IMR-90 (cell line): ENCODE measurements around the gene ITGAE. TPM values are rescaled to one million over a fixed set of nuclear protein-coding genes. Genes with fewer than 3 reads are reported as not detected.

Source experiments
- ATAC-seq: fragments of 200-7000 bp; cut with Tn5 transposase; 2 replicates; pipeline ENCODE4 v1.9.1; 2020; ENCODE audit warnings: low read depth, mild to moderate bottlenecking, moderate library complexity
- BruUV-seq: library from RNA; stranded (reverse); fragments of 400-500 nt; replicated peaks from 2 replicates; lab custom pipeline; 2021; lab: Mats Ljungman, UMichigan
- CTCF ChIA-PET: fragments of 300-600 bp; formaldehyde crosslinking; extraction: SDS; loops from one replicate; lab custom pipeline; 2021; ENCODE audit warnings: antibody characterized with exemption; lab: Yijun Ruan, JAX
- POLR2A ChIA-PET: fragments of 300-600 bp; sonication (Branson Sonifier 250); formaldehyde crosslinking; loops from one replicate; lab custom pipeline; 2022; ENCODE audit warnings: antibody characterized with exemption; ENCODE audit not compliant: unreplicated experiment; lab: Charles Lee
- DNase-seq: peaks from one replicate; pipeline ENCODE4 v3.0.0; 2013
- H2AFZ ChIP-seq: replicated peaks from 2 replicates; pipeline ENCODE3; 2013; ENCODE audit warnings: low read length, mild to moderate bottlenecking; ENCODE audit not compliant: poor library complexity
- H2AK5ac ChIP-seq: 2 replicates; pipeline ENCODE4 v1.6.1; 2013; ENCODE audit warnings: low read depth, low read length, inconsistent platforms
- H2AK9ac ChIP-seq: replicated peaks from 2 replicates; pipeline ENCODE3; 2013; ENCODE audit warnings: mild to moderate bottlenecking, low read depth, low read length, moderate library complexity; ENCODE audit not compliant: poor library complexity
- H2BK120ac ChIP-seq: 2 replicates; pipeline ENCODE4 v1.6.1; 2013; ENCODE audit warnings: low read depth, low read length, inconsistent platforms
- H2BK15ac ChIP-seq: 3 replicates; pipeline ENCODE4 v1.6.1; 2013; ENCODE audit warnings: low read depth, low read length, inconsistent platforms
- H2BK20ac ChIP-seq: 2 replicates; pipeline ENCODE4 v1.6.1; 2013; ENCODE audit warnings: low read depth, mild to moderate bottlenecking, inconsistent platforms, low read length, moderate library complexity
- H2BK5ac ChIP-seq: 2 replicates; pipeline ENCODE4 v1.6.1; 2013; ENCODE audit warnings: mild to moderate bottlenecking, low read depth, low read length, inconsistent platforms; ENCODE audit not compliant: poor library complexity, severe bottlenecking
- H3K14ac ChIP-seq: replicated peaks from 2 replicates; pipeline ENCODE4 v1.6.1; 2013; ENCODE audit warnings: low read depth, low read length, inconsistent platforms
- H3K18ac ChIP-seq: 2 replicates; pipeline ENCODE4 v1.6.1; 2013; ENCODE audit warnings: low read depth, low read length, control low read depth
- H3K23ac ChIP-seq: 2 replicates; pipeline ENCODE4 v1.6.1; 2013; ENCODE audit warnings: low read depth, low read length, inconsistent platforms
- H3K27ac ChIP-seq: 2 replicates; pipeline ENCODE4 v1.5.1; 2013; ENCODE audit warnings: mild to moderate bottlenecking, control low read depth, low read length; ENCODE audit not compliant: insufficient read depth
- H3K27me3 ChIP-seq: 2 replicates; pipeline ENCODE4 v1.6.1; 2013; ENCODE audit warnings: low read length; ENCODE audit not compliant: control insufficient read depth, insufficient read depth
- H3K36me3 ChIP-seq: 2 replicates; pipeline ENCODE4 v1.6.1; 2013; ENCODE audit warnings: low read length, mixed read lengths; ENCODE audit not compliant: control insufficient read depth, insufficient read depth
- H3K4ac ChIP-seq: 2 replicates; pipeline ENCODE4 v1.6.1; 2013; ENCODE audit warnings: low read depth, low read length, inconsistent platforms
- H3K4me1 ChIP-seq: 2 replicates; pipeline ENCODE4 v1.6.1; 2013; ENCODE audit warnings: low read length, mixed read lengths; ENCODE audit not compliant: control insufficient read depth, insufficient read depth
- H3K4me2 ChIP-seq: 2 replicates; pipeline ENCODE4 v1.6.1; 2013; ENCODE audit warnings: low read depth, mild to moderate bottlenecking, control low read depth, low read length, moderate library complexity
- H3K4me3 ChIP-seq: 2 replicates; pipeline ENCODE4 v1.5.1; 2013; ENCODE audit warnings: low read depth, mild to moderate bottlenecking, control low read depth, low read length, moderate library complexity; ENCODE audit not compliant: insufficient read depth
- H3K56ac ChIP-seq: 2 replicates; pipeline ENCODE4 v1.6.1; 2013; ENCODE audit warnings: low read length, inconsistent platforms; ENCODE audit not compliant: insufficient read depth; ENCODE audit errors: extremely low read depth
- H3K79me1 ChIP-seq, 2 experiments: 2 replicates each; pipeline ENCODE4 v1.6.1; 2013; ENCODE audit warnings: low read length in 2 of 2, inconsistent platforms in 1 of 2, low read depth in 1 of 2
- H3K9ac ChIP-seq: 2 replicates; pipeline ENCODE4 v1.6.1; 2013; ENCODE audit warnings: low read depth, low read length, control low read depth
- H3K9me1 ChIP-seq: 2 replicates; pipeline ENCODE4 v1.6.1; 2013; ENCODE audit warnings: low read length, inconsistent platforms; ENCODE audit not compliant: insufficient read depth
- H3K9me3 ChIP-seq: 2 replicates; pipeline ENCODE4 v1.6.1; 2013; ENCODE audit warnings: low read length; ENCODE audit not compliant: control insufficient read depth, insufficient read depth
- H4K20me1 ChIP-seq: 2 replicates; pipeline ENCODE4 v1.6.1; 2013; ENCODE audit warnings: low read length, inconsistent platforms; ENCODE audit not compliant: insufficient read depth
- H4K5ac ChIP-seq: 2 replicates; pipeline ENCODE4 v1.6.1; 2013; ENCODE audit warnings: mild to moderate bottlenecking, low read depth, low read length, control low read depth
- H4K8ac ChIP-seq, 2 experiments: 2 replicates each; pipeline ENCODE4 v1.6.1; 2013; ENCODE audit warnings: low read depth in 2 of 2, low read length in 2 of 2, control low read depth in 1 of 2, inconsistent platforms in 1 of 2
- H4K91ac ChIP-seq: 2 replicates; pipeline ENCODE4 v1.6.1; 2013; ENCODE audit warnings: low read depth, low read length, inconsistent platforms; ENCODE audit not compliant: insufficient read depth
- BHLHE40 ChIP-seq: fragments of 150-350 bp; IDR thresholded peaks from 2 replicates; pipeline ENCODE4 v1.6.1; 2016; ENCODE audit warnings: mild to moderate bottlenecking, low read depth, low read length
- CEBPB ChIP-seq: IDR thresholded peaks from 2 replicates; pipeline ENCODE4 v1.6.1; 2012; ENCODE audit warnings: low read depth, low read length, improper control_type of control experiment
- CHD1 ChIP-seq: IDR thresholded peaks from 2 replicates; pipeline ENCODE4 v1.6.1; 2012; ENCODE audit warnings: low read depth, low read length, improper control_type of control experiment
- CTCF ChIP-seq: conservative IDR thresholded peaks from 2 replicates; pipeline ENCODE4 v1.5.1; 2012; ENCODE audit warnings: mild to moderate bottlenecking, low read depth, low read length, improper control_type of control experiment
- ELK1 ChIP-seq: fragments of 150-350 bp; IDR thresholded peaks from 2 replicates; pipeline ENCODE4 v1.6.1; 2016; ENCODE audit warnings: low read depth, mild to moderate bottlenecking, low read length, moderate library complexity, borderline replicate concordance
- FOS ChIP-seq: fragments of 150-350 bp; IDR thresholded peaks from 2 replicates; pipeline ENCODE4 v1.6.1; 2016; ENCODE audit warnings: low read depth, low read length
- MAFK ChIP-seq: IDR thresholded peaks from 2 replicates; pipeline ENCODE4 v1.6.1; 2012; ENCODE audit warnings: low read depth, low read length, improper control_type of control experiment
- MAZ ChIP-seq: IDR thresholded peaks from 2 replicates; pipeline ENCODE4 v1.6.1; 2012; ENCODE audit warnings: low read depth, mild to moderate bottlenecking, low read length, improper control_type of control experiment, moderate library complexity, borderline replicate concordance
- MXI1 ChIP-seq: IDR thresholded peaks from 2 replicates; pipeline ENCODE4 v1.6.1; 2012; ENCODE audit warnings: low read depth, mild to moderate bottlenecking, low read length, moderate library complexity, borderline replicate concordance
- NFE2L2 ChIP-seq: fragments of 150-350 bp; IDR thresholded peaks from 2 replicates; pipeline ENCODE4 v1.6.1; 2016; ENCODE audit warnings: low read depth, mild to moderate bottlenecking, low read length
- POLR2A ChIP-seq: IDR thresholded peaks from 2 replicates; pipeline ENCODE4 v1.6.1; 2012; ENCODE audit warnings: mild to moderate bottlenecking, low read depth, low read length
- RAD21 ChIP-seq: IDR thresholded peaks from 2 replicates; pipeline ENCODE4 v1.6.1; 2012; ENCODE audit warnings: low read length, improper control_type of control experiment
- RCOR1 ChIP-seq: IDR thresholded peaks from 2 replicates; pipeline ENCODE4 v1.6.1; 2012; ENCODE audit warnings: mild to moderate bottlenecking, low read length, improper control_type of control experiment; ENCODE audit not compliant: insufficient replicate concordance
- RFX5 ChIP-seq: IDR thresholded peaks from 2 replicates; pipeline ENCODE4 v1.8.0; 2012; ENCODE audit warnings: low read depth, mild to moderate bottlenecking, low read length, moderate library complexity
- SMC3 ChIP-seq: fragments of 150-350 bp; IDR thresholded peaks from 2 replicates; pipeline ENCODE4 v1.6.1; 2016; ENCODE audit warnings: low read depth, mild to moderate bottlenecking, antibody characterized with exemption, low read length, moderate library complexity
- USF2 ChIP-seq: fragments of 150-350 bp; IDR thresholded peaks from 2 replicates; pipeline ENCODE4 v1.6.1; 2017; ENCODE audit warnings: mild to moderate bottlenecking, antibody characterized with exemption, low read length, low read depth
- WGBS, 2 experiments: methylation state at CpG; one replicate each; pipeline versions ENCODE4 v1.1.5 to v1.1.7; 2013; ENCODE audit warnings: missing lambda C conversion rate in 2 of 2; ENCODE audit not compliant: insufficient read length in 1 of 2; ENCODE audit errors: extremely low coverage in 2 of 2; 5-methylcytosine and 5-hydroxymethylcytosine counted together
- dilution Hi-C: fragments of 300-500 bp; cut with HindIII; formaldehyde crosslinking; loops from one replicate; pipeline ENCODE4 v1.14.3; 2018; ENCODE audit warnings: low sequenced_read_pairs; ENCODE audit not compliant: unreplicated experiment
- in situ Hi-C: fragments of 300-500 bp; cut with MboI; formaldehyde crosslinking; loops from 3 replicates; pipeline ENCODE4 v1.14.3; 2019; ENCODE audit warnings: low sequenced_read_pairs, inconsistent platforms, mixed read lengths
- intact Hi-C: fragments of 100-400 bp; cut with micrococcal nuclease; formaldehyde crosslinking; loops from 2 replicates; pipeline ENCODE4 v1.10.0; 2022
- polyA plus RNA-seq, 3 experiments: library from polyadenylated mRNA; depleted of rRNA; stranded (reverse); fragments of >200 nt; gene quantifications; 2 replicates each; pipeline ENCODE4 v1.2.3, GENCODE V29; 2012; ENCODE audit warnings: low replicate concordance in 1 of 3
- total RNA-seq: library from RNA; depleted of rRNA; stranded (reverse); fragments of >200 nt; gene quantifications from 2 replicates; pipeline ENCODE4 v1.2.3, GENCODE V29; 2012

The ITGAE gene
- total and polyA plus RNA-seq, 2 of the 4 experiments (the other 2 are of a cell fraction), result 54.1 to 60.8 TPM

DNA sequence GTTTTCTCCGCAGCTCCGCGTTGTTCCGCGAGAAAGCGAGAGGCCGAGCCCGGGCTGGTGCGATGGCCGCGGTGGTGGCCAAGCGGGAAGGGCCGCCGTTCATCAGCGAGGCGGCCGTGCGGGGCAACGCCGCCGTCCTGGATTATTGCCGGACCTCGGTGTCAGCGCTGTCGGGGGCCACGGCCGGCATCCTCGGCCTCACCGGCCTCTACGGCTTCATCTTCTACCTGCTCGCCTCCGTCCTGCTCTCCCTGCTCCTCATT is 132.0 kb downstream of the ITGAE start:
- Histone ChIP-seq H2AFZ (peak overlapping the region; percentile 94), H4K8ac (peak overlapping the region; percentile 51 to 87; a peak in 2 of 4 replicates), H3K27me3 (no peaks in the 10 kb centered on the region), H3K9me3 (no peaks in the 10 kb centered on the region), H2AK9ac (peak overlapping the region; percentile 93), H2BK5ac (no peak overlapping the region), H3K18ac (no peak overlapping the region), H3K36me3 (peaks cover 19% of the 10 kb centered on the region), H4K5ac (no peak overlapping the region), H3K56ac (peak overlapping the region; percentile 75; the same call in 1 of the 2 replicates), H3K4me1 (peaks cover 10% of the 10 kb centered on the region), H4K91ac (peak overlapping the region; percentile 37; the same call in 1 of the 2 replicates), H4K20me1 (peaks cover 41% of the 10 kb centered on the region), H3K9ac (peak overlapping the region; percentile 82), H2BK15ac (no peak overlapping the region), H3K4me2 (peak overlapping the region; percentile 83), H3K9me1 (peaks cover 26% of the 10 kb centered on the region), H3K23ac (0 out of 2 replicates have a peak overlapping the region, but pooled peaks have one; percentile 63), H2AK5ac (peak overlapping the region; percentile 94), H3K79me1 (peaks cover 6 to 62% of the 10 kb centered on the region in 2 experiments; a peak in 3 of 4 replicates), H2BK120ac (no peak overlapping the region), H3K14ac (peak overlapping the region; percentile 48; the same call in 1 of the 2 replicates), H3K27ac (peak overlapping the region; percentile 76), H2BK20ac (no peak overlapping the region), H3K4ac (peak overlapping the region; percentile 73), H3K4me3 (peak overlapping the region; percentile 71)
- in situ Hi-C loops (no loop called here), intact Hi-C loops (loop anchor here (5.0 kb wide), 1 partner anchor 53 kb away; the partner anchor contains the start of gene HASPIN), dilution Hi-C loops (no loop called here)
- ATAC-seq, result no peak
- POLR2A ChIA-PET, result no interaction called here
- CTCF ChIA-PET, result no interaction called here
- WGBS, 2 experiments, result 0% methylated on average over 26 of the region's 32 CpGs; no CpG with 5 or more reads in 1 of the 2 experiments
- DNase-seq, result no peak
- BruUV-seq, result TSS peak; percentile 98
- no peak for TF ChIP-seq CTCF
- TF ChIP-seq SMC3, result no peak
- TF ChIP-seq RAD21, result no peak
- no peak for TF ChIP-seq CHD1
- no peak for TF ChIP-seq NFE2L2
- no peak for TF ChIP-seq POLR2A
- TF ChIP-seq ELK1, result no peak
- no peak for TF ChIP-seq CEBPB
- no peak for TF ChIP-seq MAFK
- no peak for TF ChIP-seq MAZ
- no peak for TF ChIP-seq FOS
- TF ChIP-seq USF2, result no peak
- TF ChIP-seq MXI1, result no peak
- no peak for TF ChIP-seq RCOR1
- no peak for TF ChIP-seq RFX5
- no peak for TF ChIP-seq BHLHE40
